Measurements from ENCODE around the gene XKR8.
"Not testable (repeated sequence)": the region's sequence is repeated elsewhere in the genome, so short reads cannot be mapped to it uniquely, and the experiment has no call there.

XKR8 gene

GRCh38 chr1:27990920-27991537 is 31.3 kb downstream of the XKR8 start:
- DNase-seq (ENCODE audit: low read depth in 2 of 2), result no peak

DNA sequence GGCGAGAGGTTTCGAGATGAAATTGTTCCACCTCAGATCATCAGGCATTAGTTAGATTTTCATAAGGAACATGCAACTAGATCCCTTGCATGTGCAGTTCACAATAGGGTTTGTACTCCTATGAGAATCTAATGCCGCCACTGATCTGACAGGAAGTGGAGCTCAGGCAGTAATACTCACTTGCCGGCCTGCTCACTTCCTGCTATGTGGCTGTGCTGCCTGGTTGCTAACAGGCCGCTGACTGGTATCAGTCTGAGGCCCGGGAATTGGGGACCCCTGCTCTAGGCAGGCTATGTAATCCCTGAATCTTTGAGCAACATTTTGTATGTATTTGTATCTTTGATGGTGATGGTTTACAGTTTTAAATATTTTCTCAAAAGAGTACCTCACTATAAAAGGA is 32.5 kb downstream of the XKR8 start:
- DNase-seq (ENCODE audit: low read depth in 2 of 2), result peak; percentile 6 to 29

GRCh38 chr1:27993241-27993640 is 33.5 kb downstream of the XKR8 start:
- DNase-seq (ENCODE audit: low read depth in 2 of 2), result peak in 1 of 2 donors; percentile 5

DNA sequence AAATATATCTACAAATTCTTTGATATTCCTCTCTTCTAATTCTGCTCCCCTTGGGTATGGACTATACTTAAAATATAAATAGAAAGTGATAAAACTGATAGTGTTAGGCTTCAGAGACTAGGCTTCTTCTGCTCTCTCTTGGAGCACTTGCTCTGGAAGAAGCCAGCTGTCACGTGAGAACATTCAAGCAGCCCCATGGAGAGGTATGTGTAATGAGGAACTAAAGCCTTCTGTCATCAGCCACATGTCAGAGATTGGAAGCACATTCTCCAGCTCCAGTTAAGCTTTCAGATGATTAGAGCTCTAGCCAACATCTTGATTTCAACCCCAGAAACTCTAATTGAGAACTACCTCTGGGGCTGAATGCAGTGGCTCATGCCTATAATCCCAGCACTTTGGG is 34.3 kb downstream of the XKR8 start:
- DNase-seq (ENCODE audit: low read depth in 2 of 2), result no peak

- not testable (repeated sequence) for DNase-seq (ENCODE audit: low read depth in 2 of 2)
Measured at GRCh38 chr1:27994526-27994925, 34.8 kb downstream of the XKR8 start.

DNA sequence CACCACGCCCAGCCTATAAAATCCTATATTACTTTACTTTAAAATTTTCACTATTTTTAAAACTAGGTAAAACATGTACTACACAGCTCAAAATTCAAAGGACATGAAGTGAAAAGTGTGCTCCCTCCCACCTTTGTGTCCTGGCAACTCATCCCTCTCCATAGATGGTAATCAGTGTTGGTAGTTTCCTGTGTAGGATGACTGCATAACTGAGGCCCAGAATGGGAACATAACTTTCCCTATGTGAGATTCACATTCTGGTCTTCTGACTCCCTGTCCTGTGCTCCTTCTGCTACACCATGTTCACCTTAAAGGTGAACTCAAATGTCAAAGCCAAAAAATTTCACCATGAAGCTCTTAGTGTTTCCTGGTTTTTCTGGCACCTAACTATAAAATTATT is 39.3 kb downstream of the XKR8 start:
- DNase-seq (ENCODE audit: low read depth in 2 of 2), result no peak

- DNase-seq (ENCODE audit: low read depth in 2 of 2), result no peak
Measured at GRCh38 chr1:28002600-28002999, 42.8 kb downstream of the XKR8 start.

DNA sequence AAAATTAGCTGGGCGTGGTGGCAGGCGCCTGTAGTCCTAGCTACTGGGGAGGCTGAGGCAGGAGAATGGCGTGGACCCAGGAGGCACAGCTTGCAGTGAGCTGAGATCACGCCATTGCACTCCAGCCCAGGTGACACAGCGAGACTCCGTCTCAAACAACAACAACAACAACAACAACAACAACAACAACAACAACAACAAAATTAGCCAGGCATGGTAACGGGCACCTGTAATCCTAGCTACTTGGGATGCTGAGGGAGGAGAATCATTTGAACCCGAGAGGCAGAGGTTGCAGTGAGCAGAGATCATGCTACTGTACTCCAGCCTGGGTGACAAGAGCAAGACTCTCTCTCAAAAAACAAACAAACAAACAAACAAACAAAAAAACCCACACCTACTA is 43.3 kb downstream of the XKR8 start:
- not testable (repeated sequence) for DNase-seq (ENCODE audit: low read depth in 2 of 2)

DNA sequence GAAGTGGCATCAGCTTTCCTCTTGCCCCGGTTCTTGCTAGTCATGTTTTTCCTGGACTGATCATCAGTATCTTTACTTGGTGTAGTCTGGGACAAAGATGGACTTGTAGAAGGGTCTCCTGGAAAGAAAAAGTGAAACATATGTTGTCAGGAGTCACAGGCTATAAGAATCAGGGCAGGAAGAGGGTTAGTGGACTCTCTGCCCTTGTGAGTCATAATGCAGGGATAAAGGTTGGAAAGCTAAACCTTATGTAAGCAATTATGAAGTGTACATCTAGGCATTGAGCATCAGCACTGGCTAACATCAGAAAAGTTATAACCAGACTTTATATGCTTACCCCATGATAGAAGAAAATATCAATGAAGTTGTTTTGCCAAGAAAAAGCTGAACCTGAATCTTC is 51.2 kb downstream of the XKR8 start:
- DNase-seq (ENCODE audit: low read depth in 2 of 2), result no peak
